ENCODE results near the gene LY9. TPM values are rescaled to one million over a fixed set of nuclear protein-coding genes. Genes with fewer than 3 reads are reported as not detected.
A peak's percentile ranks its signal among the peaks of the same experiment; 100 is the strongest.

The LY9 gene
- total and polyA plus RNA-seq, 12 donors = 0.10 to 1.4 (median 0.34) TPM; not detected in 6

DNA sequence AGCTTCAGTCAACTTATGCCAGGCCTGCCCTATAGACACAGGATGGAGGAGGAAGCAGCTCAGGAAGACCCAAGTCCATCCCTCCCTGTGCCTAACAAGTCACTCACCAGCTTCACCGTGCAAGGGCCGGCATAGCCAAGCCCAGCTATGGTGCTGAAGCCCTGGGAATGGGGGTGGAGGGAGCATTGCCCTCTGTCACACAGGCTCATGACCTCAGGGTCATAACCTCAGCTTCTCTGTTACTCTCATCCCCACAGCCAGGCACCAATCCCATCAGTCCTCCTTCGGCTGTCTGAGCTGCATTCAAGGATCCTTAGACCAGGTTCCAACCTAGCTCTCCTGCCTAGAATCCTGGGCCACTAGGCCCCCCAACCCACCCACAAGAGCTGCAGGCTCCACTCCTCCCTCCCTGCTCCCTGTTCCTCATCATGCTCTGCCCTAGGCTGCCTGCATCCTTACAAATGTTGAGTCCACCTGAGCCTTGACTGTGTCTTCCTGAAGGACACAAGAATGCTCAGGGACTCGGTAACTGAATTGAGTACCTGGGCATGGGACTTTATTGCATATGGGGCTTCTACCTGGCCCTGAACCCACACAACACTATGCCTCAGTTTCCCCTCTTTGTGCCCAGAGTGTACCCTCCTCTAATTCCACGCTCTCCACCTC, 65.0 kb downstream of the LY9 start:
- DNase-seq = no peak
- H3K9me3 ChIP-seq = no peaks in the 10 kb centered on the region
- TF ChIP-seq, protein P1, sequence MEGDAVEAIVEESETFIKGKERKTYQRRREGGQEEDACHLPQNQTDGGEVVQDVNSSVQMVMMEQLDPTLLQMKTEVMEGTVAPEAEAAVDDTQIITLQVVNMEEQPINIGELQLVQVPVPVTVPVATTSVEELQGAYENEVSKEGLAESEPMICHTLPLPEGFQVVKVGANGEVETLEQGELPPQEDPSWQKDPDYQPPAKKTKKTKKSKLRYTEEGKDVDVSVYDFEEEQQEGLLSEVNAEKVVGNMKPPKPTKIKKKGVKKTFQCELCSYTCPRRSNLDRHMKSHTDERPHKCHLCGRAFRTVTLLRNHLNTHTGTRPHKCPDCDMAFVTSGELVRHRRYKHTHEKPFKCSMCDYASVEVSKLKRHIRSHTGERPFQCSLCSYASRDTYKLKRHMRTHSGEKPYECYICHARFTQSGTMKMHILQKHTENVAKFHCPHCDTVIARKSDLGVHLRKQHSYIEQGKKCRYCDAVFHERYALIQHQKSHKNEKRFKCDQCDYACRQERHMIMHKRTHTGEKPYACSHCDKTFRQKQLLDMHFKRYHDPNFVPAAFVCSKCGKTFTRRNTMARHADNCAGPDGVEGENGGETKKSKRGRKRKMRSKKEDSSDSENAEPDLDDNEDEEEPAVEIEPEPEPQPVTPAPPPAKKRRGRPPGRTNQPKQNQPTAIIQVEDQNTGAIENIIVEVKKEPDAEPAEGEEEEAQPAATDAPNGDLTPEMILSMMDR (IDR thresholded peaks at IDR 0.05) = no peak
- 67 to 80% methylated on average over 5 of the region's 5 CpGs for WGBS, 2 donors
- peak overlapping the region in 1 of 10 donors; percentile 85 for H3K27ac ChIP-seq
- intact Hi-C loops (cut with DNase I) = no loop called here
- H3K4me1 ChIP-seq = peaks cover 0 to 62% (median 0%) of the 10 kb centered on the region in 9 donors
- no peak for ATAC-seq
- peaks cover 0 to 33% (median 18%) of the 10 kb centered on the region in 7 donors for H3K27me3 ChIP-seq
- no peaks in the 10 kb centered on the region for H3K36me3 ChIP-seq
- H3K4me3 ChIP-seq = peak overlapping the region in 1 of 10 donors; percentile 46

DNA sequence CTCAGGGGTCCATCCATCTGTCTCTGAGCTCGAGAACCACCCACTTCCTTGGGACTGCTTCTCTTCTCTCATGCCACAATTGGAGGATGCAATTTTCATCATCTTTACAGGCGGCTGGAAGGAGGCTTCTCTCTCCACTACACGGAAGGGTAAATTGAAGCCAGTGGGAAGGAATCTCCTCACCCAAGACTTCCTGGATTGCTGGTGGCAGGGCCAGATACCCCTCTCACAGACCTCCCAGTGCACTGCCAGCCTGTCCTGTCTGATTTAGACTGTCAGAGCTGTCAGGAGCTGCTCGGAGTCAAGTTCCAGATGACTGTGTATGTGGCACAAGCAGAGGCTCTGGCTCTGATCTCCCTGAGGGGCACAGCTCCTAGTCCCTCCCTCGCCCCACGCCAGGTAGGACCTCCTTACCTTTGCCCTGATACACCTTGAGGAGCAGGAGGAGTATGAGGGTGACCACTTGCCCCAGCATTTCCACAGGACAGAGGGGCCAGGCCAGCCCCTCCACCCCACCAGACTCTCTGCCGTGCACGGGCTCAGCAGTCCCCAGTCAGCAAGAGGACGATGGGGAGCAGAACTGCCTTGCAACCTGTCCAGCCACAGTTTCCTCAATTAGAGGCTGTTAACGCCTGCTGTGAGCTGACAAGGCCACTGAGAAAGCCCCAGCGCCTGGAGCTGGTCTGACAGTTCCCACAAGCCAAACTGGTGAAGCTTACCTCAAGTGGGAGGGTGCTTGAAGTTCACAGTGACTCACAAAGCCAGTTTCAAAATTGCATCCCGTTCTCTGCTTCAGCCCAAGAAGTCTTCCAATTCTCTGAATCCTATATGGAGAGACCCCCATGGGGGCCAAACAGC, 66.5 kb downstream of the LY9 start, which contains the start of gene CD244:
TSS of gene CD244 (minus strand) at position 685 of the 858 bp plus-strand sequence. CDS start at position 475, 210 bp downstream.
- WGBS, 2 donors = 28 to 39% methylated on average over 12 of the region's 12 CpGs
- H3K27ac ChIP-seq = peak within 1 kb of the TSS in 2 of 10 donors; percentile 25 to 85
- H3K4me1 ChIP-seq = peaks cover 0 to 62% (median 0%) of the 10 kb centered on the region in 9 donors
- peak within 1 kb of the TSS in 1 of 10 donors; percentile 46 for H3K4me3 ChIP-seq
- H3K36me3 ChIP-seq = no peaks in the 10 kb centered on the region
- intact Hi-C loops (cut with DNase I) = no loop called here
- H3K9me3 ChIP-seq = no peaks in the 10 kb centered on the region
- TF ChIP-seq, protein P1 (IDR thresholded peaks at IDR 0.05) = no peak
- peak in 1 of 2 donors; percentile 29 for DNase-seq
- peak in 7 of 8 donors; percentile 32 to 72 (median 53) for ATAC-seq
- peaks cover 0 to 33% (median 18%) of the 10 kb centered on the region in 7 donors for H3K27me3 ChIP-seq

DNA sequence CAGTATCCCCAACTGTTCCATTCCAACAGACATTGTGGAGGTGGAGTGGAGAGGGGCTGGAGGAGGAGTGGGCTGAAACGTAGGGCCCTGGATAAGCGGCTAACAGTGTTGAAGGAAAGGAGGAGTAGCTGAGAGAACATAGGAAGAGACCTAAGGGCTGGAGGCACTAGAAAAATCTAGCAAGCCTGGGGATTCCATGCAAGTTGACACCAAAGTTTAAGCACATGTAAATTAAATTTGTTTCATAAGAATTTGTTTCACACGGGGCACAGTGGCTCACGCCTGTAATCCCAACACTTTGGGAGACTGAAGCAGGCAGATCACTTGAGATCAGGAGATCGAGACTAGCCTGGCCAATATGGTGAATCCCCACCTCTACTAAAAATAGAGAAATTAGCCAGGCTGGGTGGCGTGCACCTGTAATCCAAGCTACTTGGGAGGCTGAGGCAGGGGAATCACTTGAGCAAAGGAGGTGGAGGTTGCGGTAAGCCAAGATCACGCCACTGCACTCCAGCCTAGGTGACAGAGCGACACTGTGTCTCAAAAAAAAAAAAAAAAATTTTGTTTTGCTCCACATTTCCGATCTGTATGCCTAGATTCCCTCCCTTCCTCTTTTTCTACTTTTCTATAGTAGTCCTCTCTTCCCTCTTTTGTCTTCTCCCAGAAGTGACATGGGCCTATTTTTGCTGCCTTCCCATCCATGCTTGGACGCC, 67.2 kb downstream of the LY9 start:
- H3K27ac ChIP-seq = peak overlapping the region in 1 of 10 donors; percentile 85

More for the DNA sequence above, 67.2 kb downstream of the LY9 start:
- DNase-seq = no peak
- ATAC-seq = peak in 4 of 8 donors; percentile 8 to 44 (median 18)
- peaks cover 0 to 62% (median 0%) of the 10 kb centered on the region in 9 donors for H3K4me1 ChIP-seq
- no peak overlapping the region for H3K4me3 ChIP-seq
- H3K36me3 ChIP-seq = no peaks in the 10 kb centered on the region
- H3K9me3 ChIP-seq = no peaks in the 10 kb centered on the region
- H3K27me3 ChIP-seq = peaks cover 0 to 31% (median 18%) of the 10 kb centered on the region in 7 donors
- TF ChIP-seq, protein P1 (IDR thresholded peaks at IDR 0.05) = no peak
- intact Hi-C loops (cut with DNase I) = no loop called here
- WGBS, 2 donors = 81 to 89% methylated on average over 11 of the region's 11 CpGs

Measured in heart right ventricle (tissue), 16 donors.